Right lobe of liver (tissue), 6 donors: ENCODE results near the gene TAMALIN. TPM values are rescaled to one million over a fixed set of nuclear protein-coding genes. Genes with fewer than 3 reads are reported as not detected.

ENCODE experiments used
- ATAC-seq, 4 donors: fragments of 200-7000 bp; cut with Tn5 transposase; one replicate each; pipeline ENCODE4 v1.9.1; 2020; ENCODE audit warnings: mild to moderate bottlenecking in 4 of 4, moderate library complexity in 4 of 4
- DNase-seq, 3 donors: peaks; one replicate each; pipeline ENCODE4 v3.0.0-alpha.2; 2020
- H3K27ac ChIP-seq, 3 donors: fragments of 200-600 bp; one replicate each; pipeline ENCODE4 v1.8.0; 2022
- H3K27me3 ChIP-seq, 2 donors: fragments of 200-600 bp; one replicate each; pipeline ENCODE4 v1.8.0; 2022
- H3K36me3 ChIP-seq, 4 donors: fragments of 200-600 bp; sonication (generic) in 1 of 4; one replicate each; pipeline versions ENCODE4 v1.5.1 to v1.8.0; 2017 to 2022; ENCODE audit warnings: control low read depth in 1 of 4
- H3K4me1 ChIP-seq, 4 donors: fragments of 200-600 bp; sonication (generic) in 1 of 4; one replicate each; pipeline versions ENCODE4 v1.5.1 to v1.8.0; 2017 to 2022; ENCODE audit warnings: control low read depth in 1 of 4
- H3K4me3 ChIP-seq, 3 donors: fragments of 200-600 bp; one replicate each; pipeline ENCODE4 v1.8.0; 2022
- H3K9me3 ChIP-seq, 4 donors: fragments of 200-600 bp; sonication (generic) in 1 of 4; one replicate each; pipeline versions ENCODE4 v1.5.1 to v1.8.0; 2017 to 2022; ENCODE audit warnings: control low read depth in 1 of 4
- POLR2A ChIP-seq: fragments of 450-650 bp; IDR thresholded peaks from one replicate; pipeline ENCODE4 v1.6.1; 2017; ENCODE audit warnings: antibody characterized with exemption, mild to moderate bottlenecking
- WGBS: methylation state at CpG from one replicate; pipeline ENCODE4 v1.1.6; 2018; ENCODE audit warnings: low coverage, low lambda C conversion rate; ENCODE audit not compliant: insufficient coverage; ENCODE audit errors: missing lambda C conversion rate; 5-methylcytosine and 5-hydroxymethylcytosine counted together
- intact Hi-C, 2 donors: fragments of 100-400 bp; cut with DNase I; formaldehyde crosslinking; loops; one replicate each; pipeline versions ENCODE4 v1.11.2 to v1.14.1; 2022
- total RNA-seq, 6 experiments: library from RNA; depleted of rRNA in 2 of 6; stranded (reverse); fragments of >200 nt in 2 of 6; fragmentation: NEBNext Ultra II Directional in 3 of 6; extraction: Animal tissue kit (Norgen Biotek cat#: 25700) in 3 of 6; gene quantifications; one replicate each; pipeline versions ENCODE4 v1.1.0 to v1.2.4, GENCODE V29; 2016 to 2023
- TF ChIP-seq, protein P1 (sequence below), 4 donors: fragments of 200-600 bp in 3 of 4; fragments of 450-650 bp in 1 of 4; IDR thresholded peaks; one replicate each; pipeline versions ENCODE4 v1.5.1 to v1.8.0; 2016 to 2022; ENCODE audit warnings: antibody characterized with exemption in 4 of 4, mild to moderate bottlenecking in 2 of 4
- donor health status: DM: no; HTN: yes; CAD: no.
- donor health status: DM: no; HTN: no; CAD: no.
- donor health status: DM: no; HTN: no; CAD: no.
- donor health status: DM: no; HTN: yes; CAD: no.
- donor health status: DM: no; HTN: yes; CAD: no.

TAMALIN gene
- total RNA-seq, 6 experiments from 2014 or later: 2.9 to 6.5 (median 3.9) TPM

DNA sequence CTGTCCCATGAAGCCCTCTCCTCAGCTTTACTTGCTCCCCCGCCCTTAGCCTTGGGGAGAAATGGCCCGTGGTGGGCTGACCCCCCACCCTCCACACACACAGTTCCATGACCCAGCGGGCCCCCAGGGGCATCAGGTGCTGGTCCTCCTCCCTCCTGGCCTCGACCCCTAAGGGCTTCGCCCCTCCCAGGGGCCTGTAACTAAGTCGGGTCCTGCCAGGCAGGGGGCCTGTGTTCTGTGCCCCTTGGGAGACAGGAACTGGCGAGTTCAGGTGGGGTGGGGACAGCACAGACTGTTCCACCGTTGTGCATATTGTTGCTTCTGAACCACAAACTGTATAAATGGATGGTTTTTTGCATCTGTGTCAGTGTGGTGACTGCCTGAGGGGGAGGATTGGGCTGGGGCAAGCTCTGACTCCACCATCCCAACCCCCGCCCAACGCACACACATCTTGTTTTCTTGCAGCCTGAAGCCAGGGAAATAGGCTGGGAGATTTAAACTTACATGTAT, 8.8 kb downstream of the TAMALIN start:
- Histone ChIP-seq H3K4me1 (no peaks in the 10 kb centered on the region), H3K27ac (no peak overlapping the region), H3K36me3 (no peaks in the 10 kb centered on the region), H3K9me3 (no peaks in the 10 kb centered on the region), H3K27me3 (no peaks in the 10 kb centered on the region), H3K4me3 (no peak overlapping the region)
- ATAC-seq: peak in 1 of 4 donors; percentile 7
- no peak for DNase-seq
- intact Hi-C loops: no loop called here
- TF ChIP-seq POLR2A: no peak
- TF ChIP-seq, protein P1, sequence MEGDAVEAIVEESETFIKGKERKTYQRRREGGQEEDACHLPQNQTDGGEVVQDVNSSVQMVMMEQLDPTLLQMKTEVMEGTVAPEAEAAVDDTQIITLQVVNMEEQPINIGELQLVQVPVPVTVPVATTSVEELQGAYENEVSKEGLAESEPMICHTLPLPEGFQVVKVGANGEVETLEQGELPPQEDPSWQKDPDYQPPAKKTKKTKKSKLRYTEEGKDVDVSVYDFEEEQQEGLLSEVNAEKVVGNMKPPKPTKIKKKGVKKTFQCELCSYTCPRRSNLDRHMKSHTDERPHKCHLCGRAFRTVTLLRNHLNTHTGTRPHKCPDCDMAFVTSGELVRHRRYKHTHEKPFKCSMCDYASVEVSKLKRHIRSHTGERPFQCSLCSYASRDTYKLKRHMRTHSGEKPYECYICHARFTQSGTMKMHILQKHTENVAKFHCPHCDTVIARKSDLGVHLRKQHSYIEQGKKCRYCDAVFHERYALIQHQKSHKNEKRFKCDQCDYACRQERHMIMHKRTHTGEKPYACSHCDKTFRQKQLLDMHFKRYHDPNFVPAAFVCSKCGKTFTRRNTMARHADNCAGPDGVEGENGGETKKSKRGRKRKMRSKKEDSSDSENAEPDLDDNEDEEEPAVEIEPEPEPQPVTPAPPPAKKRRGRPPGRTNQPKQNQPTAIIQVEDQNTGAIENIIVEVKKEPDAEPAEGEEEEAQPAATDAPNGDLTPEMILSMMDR (IDR thresholded peaks at IDR 0.05): no peak
- 96% methylated on average over 5 of the region's 10 CpGs for WGBS

DNA sequence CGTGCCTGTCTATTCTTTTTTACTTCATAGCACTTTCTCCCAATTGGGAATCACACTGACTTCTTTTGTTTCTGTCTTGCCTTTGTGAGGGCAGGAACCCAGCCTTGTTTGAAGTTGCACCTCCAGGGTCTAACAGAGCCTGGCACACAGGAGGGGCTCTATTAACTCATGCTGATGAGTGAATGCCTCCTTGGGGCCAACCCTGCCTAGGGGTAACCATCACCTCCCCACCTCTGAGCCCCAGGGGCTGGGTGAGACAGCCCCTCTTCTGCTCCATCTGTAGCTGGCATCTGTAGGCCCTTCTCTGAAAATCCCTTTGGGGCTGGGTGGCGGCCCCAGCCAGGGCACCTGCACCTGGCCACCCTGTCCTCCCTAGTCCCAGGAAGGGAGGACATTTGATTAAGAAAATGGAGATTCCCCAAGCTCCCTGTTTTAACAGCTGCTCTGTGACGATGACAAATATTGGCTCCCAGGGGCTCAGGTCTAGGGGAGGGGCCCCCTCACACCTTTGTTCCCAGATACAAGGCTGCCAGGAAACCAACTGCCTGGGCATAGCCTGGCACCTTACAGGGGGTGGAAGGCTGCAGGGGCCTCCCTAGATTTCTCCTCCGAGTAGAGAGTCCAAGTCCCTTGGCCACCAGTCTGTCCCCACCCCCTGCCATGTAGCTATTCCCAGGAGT, 11.8 kb downstream of the TAMALIN start:
- no peaks in the 10 kb centered on the region for H3K27me3 ChIP-seq
- ATAC-seq (no peak), DNase-seq (no peak)
- intact Hi-C loops: no loop called here
- no peak overlapping the region for H3K4me3 ChIP-seq
- no peaks in the 10 kb centered on the region for H3K36me3 ChIP-seq
- H3K9me3 ChIP-seq: no peaks in the 10 kb centered on the region
- no peak overlapping the region for H3K27ac ChIP-seq
- WGBS: 100% methylated on average over 1 of the region's 4 CpGs
- peaks cover 0 to 5% (median 0%) of the 10 kb centered on the region in 4 donors for H3K4me1 ChIP-seq
- TF ChIP-seq, protein P1 (IDR thresholded peaks at IDR 0.05): no peak
- TF ChIP-seq POLR2A: no peak

DNA sequence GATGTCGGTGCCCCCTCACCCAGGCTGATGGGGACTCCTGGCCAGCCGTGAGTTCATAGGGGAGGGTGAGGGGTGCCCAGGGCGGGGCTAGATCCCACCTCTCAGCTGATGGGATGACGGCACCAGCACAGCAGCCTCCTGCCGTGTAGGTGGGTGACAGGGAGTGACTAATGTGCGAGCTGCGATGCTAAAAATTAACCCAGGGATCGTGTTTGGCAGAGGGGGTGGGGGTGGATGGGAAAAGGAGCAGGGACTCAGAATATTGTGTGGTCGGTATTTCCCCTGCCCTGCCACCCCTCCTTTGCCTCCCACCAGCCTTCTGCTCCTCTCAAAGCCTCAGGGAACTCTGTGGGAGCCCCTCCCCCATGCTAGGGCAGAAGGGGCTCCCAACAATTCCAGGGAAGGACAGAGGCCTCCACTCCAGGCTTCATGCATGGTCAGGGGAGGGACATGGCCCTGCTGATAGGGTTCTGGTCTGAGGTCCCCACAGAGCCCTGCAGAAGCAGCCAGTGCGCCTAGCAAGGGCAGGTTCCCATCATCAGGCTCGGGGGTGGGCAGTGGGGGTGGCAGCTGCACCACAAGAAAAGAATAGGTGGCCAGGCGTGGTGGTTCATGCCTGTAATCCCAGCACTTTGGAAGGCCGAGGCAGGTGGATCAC, 12.5 kb downstream of the TAMALIN start:
- DNase-seq (no peak), ATAC-seq (no peak)
- intact Hi-C loops: no loop called here

DNA sequence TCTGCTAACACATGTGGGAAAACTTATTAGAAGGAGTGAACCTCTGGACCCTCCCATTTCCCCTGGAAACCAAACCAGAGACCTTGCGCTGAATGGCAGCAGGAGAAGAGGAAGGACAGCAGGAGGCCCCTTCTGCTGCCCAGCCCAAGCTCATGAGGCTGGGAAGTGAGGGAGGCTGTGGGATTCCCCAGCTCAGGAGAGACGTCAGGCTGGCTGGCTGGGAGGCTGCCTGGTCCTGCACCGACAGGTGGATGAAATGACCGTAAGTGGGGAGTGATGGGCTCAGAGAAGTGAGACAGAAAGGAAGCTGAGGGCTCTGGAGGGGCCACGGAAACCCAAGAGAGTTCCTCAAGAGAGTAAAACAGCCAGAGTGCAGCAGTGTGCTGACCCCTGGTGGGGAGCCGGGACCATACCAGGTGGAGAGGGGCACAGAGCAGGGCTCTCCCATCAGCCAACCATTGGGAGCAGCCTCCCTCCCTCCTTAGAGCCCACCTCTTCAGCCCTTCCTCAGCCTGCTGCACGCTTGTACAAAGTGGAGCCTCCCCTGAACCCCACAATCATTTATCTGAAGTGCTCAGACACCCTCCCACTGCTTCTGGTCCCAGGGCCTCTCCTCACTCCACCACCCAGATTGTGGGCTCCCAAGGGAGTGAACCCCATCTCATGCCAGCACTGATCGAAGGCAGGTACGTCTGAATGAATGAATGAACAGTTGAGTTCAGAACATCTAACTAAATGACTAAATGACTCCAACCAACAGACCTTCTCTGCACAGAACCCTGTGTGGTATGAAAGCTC, 14.0 kb downstream of the TAMALIN start:
- ATAC-seq: peak; percentile 23 to 33 (median 26)

More for the DNA sequence above, 12.5 kb downstream of the TAMALIN start:
- Histone ChIP-seq H3K27me3 (no peaks in the 10 kb centered on the region), H3K4me3 (no peak overlapping the region), H3K9me3 (no peaks in the 10 kb centered on the region), H3K36me3 (no peaks in the 10 kb centered on the region), H3K27ac (no peak overlapping the region), H3K4me1 (peaks cover 0 to 9% (median 0%) of the 10 kb centered on the region in 4 donors)
- TF ChIP-seq, protein P1 (IDR thresholded peaks at IDR 0.05): no peak
- no peak for TF ChIP-seq POLR2A
- 50% methylated on average over 7 of the region's 13 CpGs for WGBS

More for the DNA sequence above, 14.0 kb downstream of the TAMALIN start:
- Histone ChIP-seq H3K27ac (no peak overlapping the region), H3K27me3 (no peaks in the 10 kb centered on the region), H3K4me1 (peaks cover 0 to 17% (median 0%) of the 10 kb centered on the region in 4 donors), H3K4me3 (no peak overlapping the region), H3K9me3 (no peaks in the 10 kb centered on the region), H3K36me3 (no peaks in the 10 kb centered on the region)
- DNase-seq: peak in 1 of 3 donors; percentile 56
- TF ChIP-seq, protein P1 (IDR thresholded peaks at IDR 0.05): peak; percentile 48 to 65 (median 52)
- TF ChIP-seq POLR2A: no peak
- 29% methylated on average over 8 of the region's 9 CpGs for WGBS
- intact Hi-C loops: no loop called here
